ENCODE measurements around the gene REN.

REN gene

DNA sequence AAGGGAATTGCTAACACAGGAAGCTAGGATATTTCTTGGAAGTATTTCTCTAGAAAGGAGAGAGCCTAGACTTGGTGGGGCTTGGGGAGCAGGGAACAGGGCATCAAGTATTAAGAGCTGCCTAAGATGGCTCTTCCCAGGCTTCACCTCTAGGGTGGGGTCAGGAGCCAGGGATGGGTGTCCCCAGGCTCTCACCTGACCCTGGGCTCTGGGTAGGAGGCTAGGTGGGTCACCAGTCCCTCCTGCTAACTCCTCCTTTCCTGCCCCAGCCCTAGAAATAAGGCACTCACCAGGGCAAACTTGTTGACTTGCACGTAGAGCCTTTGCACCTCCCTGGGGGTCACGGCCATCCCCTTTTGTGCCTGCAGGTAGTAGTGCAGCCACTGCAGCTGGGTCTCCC is 29.3 kb downstream of the REN start:
- TF ChIP-seq, protein P1, sequence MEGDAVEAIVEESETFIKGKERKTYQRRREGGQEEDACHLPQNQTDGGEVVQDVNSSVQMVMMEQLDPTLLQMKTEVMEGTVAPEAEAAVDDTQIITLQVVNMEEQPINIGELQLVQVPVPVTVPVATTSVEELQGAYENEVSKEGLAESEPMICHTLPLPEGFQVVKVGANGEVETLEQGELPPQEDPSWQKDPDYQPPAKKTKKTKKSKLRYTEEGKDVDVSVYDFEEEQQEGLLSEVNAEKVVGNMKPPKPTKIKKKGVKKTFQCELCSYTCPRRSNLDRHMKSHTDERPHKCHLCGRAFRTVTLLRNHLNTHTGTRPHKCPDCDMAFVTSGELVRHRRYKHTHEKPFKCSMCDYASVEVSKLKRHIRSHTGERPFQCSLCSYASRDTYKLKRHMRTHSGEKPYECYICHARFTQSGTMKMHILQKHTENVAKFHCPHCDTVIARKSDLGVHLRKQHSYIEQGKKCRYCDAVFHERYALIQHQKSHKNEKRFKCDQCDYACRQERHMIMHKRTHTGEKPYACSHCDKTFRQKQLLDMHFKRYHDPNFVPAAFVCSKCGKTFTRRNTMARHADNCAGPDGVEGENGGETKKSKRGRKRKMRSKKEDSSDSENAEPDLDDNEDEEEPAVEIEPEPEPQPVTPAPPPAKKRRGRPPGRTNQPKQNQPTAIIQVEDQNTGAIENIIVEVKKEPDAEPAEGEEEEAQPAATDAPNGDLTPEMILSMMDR (IDR thresholded peaks at IDR 0.05): no peak

GRCh38 chr1:204134103-204134502 is 32.0 kb downstream of the REN start:
- Histone ChIP-seq H3K27me3 (peaks cover 2% of the 10 kb centered on the region), H3K27ac (no peak overlapping the region), H3K36me3 (no peaks in the 10 kb centered on the region), H3K9me3 (no peaks in the 10 kb centered on the region), H3K4me1 (ENCODE audit: control insufficient read depth in 1 of 2, insufficient read depth in 1 of 2, low read depth in 1 of 2, low read length in 1 of 2) (peaks cover 0 to 5% of the 10 kb centered on the region in 2 experiments), H3K4me3 (ENCODE audit: low read depth in 1 of 2, low read length in 1 of 2) (no peak overlapping the region)
- TF ChIP-seq, protein P1 (IDR thresholded peaks at IDR 0.05): no peak

More for the DNA sequence above, 29.3 kb downstream of the REN start:
- no peaks in the 10 kb centered on the region for H3K9me3 ChIP-seq
- peaks cover 9% of the 10 kb centered on the region for H3K27me3 ChIP-seq
- no peaks in the 10 kb centered on the region for H3K4me1 ChIP-seq (ENCODE audit: control insufficient read depth in 1 of 2, insufficient read depth in 1 of 2, low read depth in 1 of 2, low read length in 1 of 2)
- no peak overlapping the region for H3K27ac ChIP-seq
- H3K36me3 ChIP-seq: no peaks in the 10 kb centered on the region
- no peak overlapping the region for H3K4me3 ChIP-seq (ENCODE audit: low read depth in 1 of 2, low read length in 1 of 2)

- no peak overlapping the region for H3K27ac ChIP-seq
- no peaks in the 10 kb centered on the region for H3K36me3 ChIP-seq
- H3K27me3 ChIP-seq: no peaks in the 10 kb centered on the region
- TF ChIP-seq, protein P1 (IDR thresholded peaks at IDR 0.05): no peak
- H3K9me3 ChIP-seq: no peaks in the 10 kb centered on the region
- peaks cover 4 to 9% of the 10 kb centered on the region in 2 experiments for H3K4me1 ChIP-seq (ENCODE audit: control insufficient read depth in 1 of 2, insufficient read depth in 1 of 2, low read depth in 1 of 2, low read length in 1 of 2)
- no peak overlapping the region for H3K4me3 ChIP-seq (ENCODE audit: low read depth in 1 of 2, low read length in 1 of 2)
Observed at GRCh38 chr1:204132718-204133117, 33.4 kb downstream of the REN start.

- H3K27ac ChIP-seq: no peak overlapping the region
- H3K4me3 ChIP-seq (ENCODE audit: low read depth in 1 of 2, low read length in 1 of 2): no peak overlapping the region
- no peaks in the 10 kb centered on the region for H3K36me3 ChIP-seq
- no peaks in the 10 kb centered on the region for H3K27me3 ChIP-seq
- H3K9me3 ChIP-seq: no peaks in the 10 kb centered on the region
- H3K4me1 ChIP-seq (ENCODE audit: control insufficient read depth in 1 of 2, insufficient read depth in 1 of 2, low read depth in 1 of 2, low read length in 1 of 2): peaks cover 4 to 9% of the 10 kb centered on the region in 2 experiments
- TF ChIP-seq, protein P1 (IDR thresholded peaks at IDR 0.05): no peak
Observed at GRCh38 chr1:204131978-204132377, 34.2 kb downstream of the REN start.

DNA sequence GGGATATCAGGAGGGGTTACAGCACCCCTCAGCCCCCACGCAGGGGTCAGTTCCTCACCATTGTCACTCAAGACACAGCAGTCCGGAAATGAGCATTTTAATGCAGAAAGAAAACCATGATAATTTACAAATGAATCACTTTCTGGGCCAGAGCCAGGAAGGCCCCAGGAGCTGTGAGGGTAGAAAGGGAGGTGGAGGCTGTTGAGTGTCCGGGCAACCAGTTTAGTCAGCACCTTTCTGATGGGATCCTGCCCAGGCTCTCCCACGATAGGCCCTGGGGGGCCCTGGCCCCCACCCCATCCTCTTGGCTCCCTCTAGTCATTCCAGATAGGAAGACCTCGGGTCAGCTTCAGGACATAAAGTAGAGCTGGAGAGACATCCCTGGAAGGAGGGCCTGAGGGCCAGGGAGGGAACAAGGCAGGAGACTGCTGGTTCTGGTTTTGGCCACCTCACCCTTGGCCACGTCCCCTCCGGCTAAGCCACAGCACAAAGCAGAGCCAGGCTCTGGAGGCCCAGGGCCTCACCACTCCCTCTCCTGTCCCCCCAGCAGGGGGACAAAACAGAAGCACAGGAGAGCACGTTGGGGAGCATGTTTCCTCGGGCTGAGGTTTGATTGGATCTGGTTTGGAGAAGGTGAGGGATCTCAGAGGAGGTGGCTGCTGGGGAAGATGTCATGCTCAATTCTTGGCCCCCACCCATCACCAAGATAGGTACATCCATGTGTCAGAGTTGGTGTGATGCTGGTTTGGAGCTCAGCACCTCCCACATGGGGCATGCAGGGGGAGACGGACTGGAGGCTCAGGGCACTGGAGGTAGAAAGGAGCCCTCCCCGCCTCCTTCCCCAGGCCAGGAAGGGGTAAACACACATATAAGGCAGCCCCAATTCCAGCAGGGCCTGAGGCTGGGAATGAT is 34.9 kb downstream of the REN start:
- Histone ChIP-seq H3K27me3 (no peaks in the 10 kb centered on the region), H3K36me3 (no peaks in the 10 kb centered on the region), H3K4me3 (ENCODE audit: low read depth in 1 of 2, low read length in 1 of 2) (no peak overlapping the region), H3K4me1 (ENCODE audit: control insufficient read depth in 1 of 2, insufficient read depth in 1 of 2, low read depth in 1 of 2, low read length in 1 of 2) (peaks cover 4 to 9% of the 10 kb centered on the region in 2 experiments), H3K27ac (no peak overlapping the region), H3K9me3 (no peaks in the 10 kb centered on the region)
- TF ChIP-seq, protein P1 (IDR thresholded peaks at IDR 0.05): no peak

Data from neutrophil (primary cell).